ENCODE measurements around the gene FRMD8.

- TF ChIP-seq POLR2A (IDR thresholded peaks at IDR 0.05) = no peak
- TF ChIP-seq EP300 (IDR thresholded peaks at IDR 0.05) = no peak
Measured at GRCh38 chr11:65401073-65401802, 14.8 kb downstream of the FRMD8 start.
